ENCODE results near the gene MRGPRF.

DNA sequence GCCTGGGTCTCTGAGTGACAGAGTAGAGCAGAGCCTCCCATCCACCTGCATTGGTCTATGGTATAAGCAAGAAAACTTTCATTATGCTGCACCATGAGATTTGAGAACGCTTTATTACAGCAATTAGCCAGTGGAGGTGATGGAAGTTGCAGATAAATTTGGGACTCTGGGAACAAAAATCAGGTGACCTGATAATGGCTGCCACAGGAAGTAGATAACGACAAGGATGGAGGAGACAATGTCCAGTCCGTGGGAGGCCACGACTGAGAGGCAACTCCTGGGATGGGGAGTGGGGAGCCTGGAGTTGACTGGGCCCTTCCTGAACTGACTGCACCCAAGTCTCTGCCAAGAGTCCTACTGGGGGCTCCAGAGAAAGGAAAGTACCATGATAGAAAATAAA is 37.0 kb downstream of the MRGPRF start:
- TF ChIP-seq, protein P1, sequence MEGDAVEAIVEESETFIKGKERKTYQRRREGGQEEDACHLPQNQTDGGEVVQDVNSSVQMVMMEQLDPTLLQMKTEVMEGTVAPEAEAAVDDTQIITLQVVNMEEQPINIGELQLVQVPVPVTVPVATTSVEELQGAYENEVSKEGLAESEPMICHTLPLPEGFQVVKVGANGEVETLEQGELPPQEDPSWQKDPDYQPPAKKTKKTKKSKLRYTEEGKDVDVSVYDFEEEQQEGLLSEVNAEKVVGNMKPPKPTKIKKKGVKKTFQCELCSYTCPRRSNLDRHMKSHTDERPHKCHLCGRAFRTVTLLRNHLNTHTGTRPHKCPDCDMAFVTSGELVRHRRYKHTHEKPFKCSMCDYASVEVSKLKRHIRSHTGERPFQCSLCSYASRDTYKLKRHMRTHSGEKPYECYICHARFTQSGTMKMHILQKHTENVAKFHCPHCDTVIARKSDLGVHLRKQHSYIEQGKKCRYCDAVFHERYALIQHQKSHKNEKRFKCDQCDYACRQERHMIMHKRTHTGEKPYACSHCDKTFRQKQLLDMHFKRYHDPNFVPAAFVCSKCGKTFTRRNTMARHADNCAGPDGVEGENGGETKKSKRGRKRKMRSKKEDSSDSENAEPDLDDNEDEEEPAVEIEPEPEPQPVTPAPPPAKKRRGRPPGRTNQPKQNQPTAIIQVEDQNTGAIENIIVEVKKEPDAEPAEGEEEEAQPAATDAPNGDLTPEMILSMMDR (IDR thresholded peaks at IDR 0.05; ENCODE audit: low read depth, low read length) = no peak
- no peak for TF ChIP-seq EZH2phosphoT487 (IDR thresholded peaks at IDR 0.05; ENCODE audit: low read depth)

Data from OCI-LY3 (cell line).